ENCODE measurements around the gene HEPH. TPM values are rescaled to one million over a fixed set of nuclear protein-coding genes. Genes with fewer than 3 reads are reported as not detected.

The HEPH gene
- total and polyA plus RNA-seq, 2 of the 8 experiments (the other 6 are each of a cell fraction or from before 2014, with no cell fraction given) = 20.2 to 41.4 TPM

DNA sequence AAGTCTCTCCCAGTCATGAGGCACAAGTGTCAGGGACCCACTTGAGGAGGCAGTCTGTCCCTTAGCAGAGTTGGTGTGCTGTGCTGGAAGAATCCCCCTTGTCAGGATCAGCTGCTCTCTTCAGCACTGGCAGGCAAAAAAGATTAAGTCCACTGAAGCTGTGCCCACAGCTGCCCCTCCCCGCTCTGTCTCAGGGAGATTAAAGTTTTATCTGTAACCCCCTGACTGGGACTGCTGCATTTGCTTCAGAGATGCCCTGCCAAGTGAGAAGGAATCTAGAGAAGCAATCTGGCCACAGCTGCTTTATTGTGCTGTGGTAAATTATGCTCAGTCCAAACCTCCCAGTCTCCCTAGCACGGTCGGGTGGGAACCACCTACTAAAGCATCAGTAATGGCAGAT, 37.4 kb upstream of the HEPH start:
- Histone ChIP-seq H4K8ac (ENCODE audit: extremely low read depth, insufficient read depth, low read length) (no peak overlapping the region), H3K79me2 (ENCODE audit: control insufficient read depth in 1 of 2, insufficient read depth in 2 of 2, low read length in 2 of 2) (no peaks in the 10 kb centered on the region), H3K23me2 (ENCODE audit: low read depth, low read length) (no peaks in the 10 kb centered on the region), H3K23ac (ENCODE audit: insufficient read length) (no peak overlapping the region), H3K4ac (replicated peaks; ENCODE audit: insufficient read length, low read depth, low read length) (no peak overlapping the region), H3K56ac (replicated peaks; ENCODE audit: insufficient read length, low read depth, low read length) (no peak overlapping the region), H3K27me3 (replicated peaks in 1 of 4; ENCODE audit: control insufficient read depth in 3 of 4, extremely low read depth in 1 of 4, insufficient read depth in 3 of 4, low read length in 3 of 4) (no peaks in the 10 kb centered on the region), H2AK5ac (ENCODE audit: low read depth, low read length) (no peak overlapping the region), H2AFZ (ENCODE audit: low read length) (no peak overlapping the region), H3K18ac (ENCODE audit: extremely low read depth, low read length) (no peak overlapping the region), H2BK5ac (ENCODE audit: low read depth, low read length) (no peak overlapping the region), H2BK20ac (ENCODE audit: low read length) (no peak overlapping the region), H3K4me3 (ENCODE audit: extremely low read depth in 1 of 4, insufficient read depth in 2 of 4, low read depth in 3 of 4, low read length in 4 of 4) (no peak overlapping the region), H4K91ac (replicated peaks; ENCODE audit: insufficient read length, low read length) (no peak overlapping the region), H3K79me1 (ENCODE audit: low read depth, low read length) (no peaks in the 10 kb centered on the region), H2BK12ac (ENCODE audit: low read depth, low read length) (no peak overlapping the region), H4K5ac (ENCODE audit: insufficient read length, low read depth, low read length) (no peak overlapping the region), H2BK120ac (replicated peaks; ENCODE audit: low read depth, low read length) (no peak overlapping the region), H3K9ac (replicated peaks in 1 of 4; ENCODE audit: extremely low read depth in 1 of 4, low read depth in 3 of 4, low read length in 3 of 4) (no peak overlapping the region), H2BK15ac (ENCODE audit: low read length) (no peak overlapping the region), H3K14ac (ENCODE audit: insufficient read length) (no peak overlapping the region), H3K4me1 (replicated peaks in 1 of 4; ENCODE audit: control insufficient read depth in 3 of 4, insufficient read depth in 4 of 4, low read length in 3 of 4) (no peaks in the 10 kb centered on the region), H3K36me3 (ENCODE audit: control insufficient read depth in 2 of 4, insufficient read depth in 4 of 4, low read length in 3 of 4) (no peaks in the 10 kb centered on the region), H3K27ac (ENCODE audit: low read depth, low read length) (no peak overlapping the region), H3K9me3 (ENCODE audit: insufficient read depth in 2 of 2, low read depth in 1 of 2, low read length in 1 of 2) (peaks cover 0 to 4% of the 10 kb centered on the region in 2 experiments; a peak in 1 of 4 replicates), H4K20me1 (replicated peaks in 1 of 2; ENCODE audit: control insufficient read depth in 1 of 2, insufficient read depth in 2 of 2, low read length in 2 of 2) (no peaks in the 10 kb centered on the region), H3K4me2 (ENCODE audit: insufficient read depth in 1 of 2, low read depth in 2 of 2, low read length in 2 of 2) (no peak overlapping the region)
- FAIRE-seq (no peak), DNase-seq (ENCODE audit: low read depth in 1 of 2, low spot score in 2 of 2) (no peak)
- ChIA-PET POLR2A (ENCODE audit: partially characterized antibody) (no interaction called here), CTCF (ENCODE audit: partially characterized antibody) (no interaction called here)
- 100% methylated on average over 1 of the region's 3 CpGs; no CpG with 5 or more reads in 1 of the 2 experiments for WGBS, 2 experiments (ENCODE audit: extremely low coverage in 1 of 2, insufficient coverage in 1 of 2, insufficient read length in 1 of 2, insufficient replicate concordance in 2 of 2, low coverage in 1 of 2, low lambda C conversion rate in 2 of 2, missing lambda C conversion rate in 1 of 2)
- no peak for TF ChIP-seq KDM4A (IDR thresholded peaks at IDR 0.05; ENCODE audit: low read depth, low read length, severe bottlenecking)
- TF ChIP-seq RAD21 (IDR thresholded peaks at IDR 0.05 in 1 of 2, conservative IDR thresholded peaks at IDR 0.05 in 1 of 2; ENCODE audit: low read depth in 2 of 2, low read length in 2 of 2) = no peak
- TF ChIP-seq SIRT6 (IDR thresholded peaks at IDR 0.05; ENCODE audit: low read length) = no peak
- TF ChIP-seq NRF1 (IDR thresholded peaks at IDR 0.05; ENCODE audit: low read depth, low read length) = no peak
- TF ChIP-seq TEAD4 (IDR thresholded peaks at IDR 0.05; ENCODE audit: low read depth, low read length) = no peak
